ENCODE data around the gene TIMM22.
"Not testable (repeated sequence)": the region's sequence is repeated elsewhere in the genome, so short reads cannot be mapped to it uniquely, and the experiment has no call there.

The TIMM22 gene

DNA sequence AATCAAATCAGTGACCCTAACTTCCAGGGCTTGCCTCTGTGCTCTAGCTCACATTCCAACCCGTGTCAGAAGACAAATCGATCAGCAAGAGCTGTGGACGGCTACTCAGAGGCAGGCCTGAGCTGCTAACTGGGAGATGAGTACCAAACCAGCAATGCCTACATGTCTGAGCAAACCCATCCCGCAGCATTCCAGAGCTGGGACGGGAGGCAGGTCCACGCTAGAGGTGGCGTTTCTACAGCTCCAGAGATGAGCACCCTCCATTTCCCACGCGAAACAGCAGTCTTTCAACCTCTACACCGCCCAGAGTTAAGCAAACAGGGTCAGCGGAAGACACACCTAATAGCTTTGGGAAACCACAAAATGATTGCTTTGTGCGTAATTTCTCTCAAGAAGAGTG, 23.9 kb upstream of the TIMM22 start:
- DNase-seq (ENCODE audit: extremely low spot score), result no peak
- no peak for TF ChIP-seq CTCF (IDR thresholded peaks at IDR 0.05; ENCODE audit: control extremely low read depth, extremely low read depth, low read depth, missing control alignments)
- POLR2A ChIA-PET, result no interaction called here

GRCh38 chr17:974778-975177, 22.2 kb upstream of the TIMM22 start:
- DNase-seq (ENCODE audit: extremely low spot score); POLR2A ChIA-PET: not testable (repeated sequence)
- CTCF ChIA-PET, result interaction anchor here (0.6 to 1.5 kb wide), 2 partner anchors 22 to 25 kb away, joined by 3 read pairs; partner anchors contain the start of gene TIMM22

More for the DNA sequence above, 23.9 kb upstream of the TIMM22 start:
- CTCF ChIA-PET, result interaction anchor here (2.2 kb wide), 1 partner anchor 8 kb away, joined by 6 read pairs; no protein-coding TSS in a partner anchor

- no peak for DNase-seq (ENCODE audit: extremely low spot score)
- ChIA-PET CTCF (interaction anchor here (1.5 kb wide), 1 partner anchor 24 kb away, joined by 3 read pairs; no protein-coding TSS in a partner anchor), POLR2A (no interaction called here)
Observed at GRCh38 chr17:975371-975915, 21.5 kb upstream of the TIMM22 start.

DNA sequence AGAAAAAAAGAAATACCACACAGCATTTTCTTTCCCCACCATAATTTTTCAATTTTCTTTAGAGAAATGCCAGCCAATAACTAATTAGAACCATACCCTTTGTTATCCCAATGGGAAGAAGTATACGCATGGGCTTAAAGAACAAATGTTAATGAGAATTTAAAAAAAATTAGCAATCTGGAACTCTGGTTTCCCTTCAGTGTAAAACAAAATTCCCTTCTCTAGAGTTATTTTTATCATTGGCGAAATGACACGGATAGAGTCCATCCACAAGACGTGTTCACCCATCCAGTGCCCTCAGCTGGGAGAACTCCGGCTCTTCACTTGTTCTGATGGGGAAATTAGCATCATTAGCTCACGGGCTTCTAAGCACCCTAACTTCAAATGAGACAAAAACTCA, 20.6 kb upstream of the TIMM22 start:
- DNase-seq (ENCODE audit: extremely low spot score), result no peak
- TF ChIP-seq CTCF (IDR thresholded peaks at IDR 0.05; ENCODE audit: control extremely low read depth, extremely low read depth, low read depth, missing control alignments), result no peak
- ChIA-PET POLR2A (no interaction called here), CTCF (interaction anchor here (1.4 kb wide), 1 partner anchor 80 kb away, joined by 4 read pairs; no protein-coding TSS in a partner anchor)

More at GRCh38 chr17:975371-975915, 21.5 kb upstream of the TIMM22 start:
- no peak for TF ChIP-seq CTCF (IDR thresholded peaks at IDR 0.05; ENCODE audit: control extremely low read depth, extremely low read depth, low read depth, missing control alignments)

DNA sequence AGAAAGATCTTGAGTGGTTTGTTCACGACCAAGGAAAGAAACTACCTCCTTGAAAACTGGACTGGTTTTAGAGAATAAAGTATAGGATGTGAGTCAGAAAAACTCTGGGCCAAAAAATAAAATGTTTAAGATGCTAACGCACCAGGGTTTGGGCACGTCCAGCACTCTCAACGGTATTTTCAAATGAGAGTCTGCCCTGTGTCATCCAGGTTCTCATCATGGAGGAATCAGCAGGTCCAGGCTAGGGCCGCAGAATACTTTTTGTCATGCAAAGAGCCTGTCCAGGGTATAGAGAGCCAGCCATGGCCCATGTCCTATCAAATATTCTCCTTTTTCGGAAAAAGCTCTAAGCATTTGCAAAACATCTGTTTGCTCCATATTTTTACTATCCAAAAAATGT, 19.8 kb upstream of the TIMM22 start:
- DNase-seq (ENCODE audit: extremely low spot score), result no peak
- POLR2A ChIA-PET, result no interaction called here
- CTCF ChIA-PET, result interaction anchor here (1.4 kb wide), 1 partner anchor 79 kb away, joined by 4 read pairs; no protein-coding TSS in a partner anchor
- no peak for TF ChIP-seq CTCF (IDR thresholded peaks at IDR 0.05; ENCODE audit: control extremely low read depth, extremely low read depth, low read depth, missing control alignments)

DNA sequence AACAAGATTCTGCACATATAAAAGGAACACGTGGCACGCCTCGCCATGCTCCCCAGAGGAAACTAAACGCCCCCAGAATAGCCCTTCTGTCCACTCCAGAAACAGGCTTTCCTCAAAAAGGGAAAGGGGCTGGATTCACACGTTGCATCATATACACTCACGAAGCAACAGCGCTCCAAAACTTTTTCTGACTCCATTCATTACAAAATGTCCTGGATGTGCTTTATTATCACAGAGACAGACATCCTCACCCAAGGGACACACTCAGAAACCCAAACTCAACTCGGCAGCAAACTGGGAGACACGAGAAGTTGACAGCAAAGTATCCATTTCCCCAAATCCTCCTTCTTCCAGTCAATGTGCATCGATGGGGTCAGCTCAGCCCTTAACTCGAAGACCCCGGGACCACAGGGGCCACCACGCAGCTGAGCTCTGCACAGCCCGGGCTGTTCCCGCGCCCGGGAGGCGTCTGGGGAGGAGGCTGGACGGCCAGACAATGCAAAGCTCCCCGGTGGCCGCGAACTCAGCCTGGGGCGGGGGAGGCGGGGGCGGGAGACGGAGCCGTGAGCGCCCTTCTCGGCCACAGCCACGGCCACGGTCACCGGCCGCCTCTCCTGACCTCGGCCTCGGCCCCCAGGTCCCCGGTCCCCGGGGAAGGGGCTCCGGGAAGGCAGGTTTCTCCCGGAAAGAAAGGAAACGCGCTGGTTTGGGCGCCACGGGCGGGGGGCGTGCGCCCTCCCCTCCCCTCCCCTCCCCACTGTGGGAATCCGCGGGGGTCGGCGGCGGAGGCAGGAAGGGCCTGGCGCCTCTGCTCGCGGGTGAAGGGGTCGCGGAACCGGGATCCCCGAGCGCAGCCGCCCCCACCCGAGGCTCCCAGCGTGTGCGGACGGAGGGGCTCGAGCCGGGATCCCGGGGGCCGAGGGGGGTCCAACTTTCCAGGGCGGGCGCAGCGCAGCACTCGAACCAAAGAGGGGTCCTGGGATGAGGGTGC, 18.5 kb upstream of the TIMM22 start:
- ChIA-PET CTCF (no interaction called here), POLR2A (no interaction called here)
- DNase-seq (ENCODE audit: extremely low spot score), result no peak
- no peak for TF ChIP-seq CTCF (IDR thresholded peaks at IDR 0.05; ENCODE audit: control extremely low read depth, extremely low read depth, low read depth, missing control alignments)

GRCh38 chr17:979212-979538, 17.8 kb upstream of the TIMM22 start:
- POLR2A ChIA-PET, result interaction anchor here (0.5 kb wide), 1 partner anchor 181 kb away, joined by 3 read pairs; no protein-coding TSS in a partner anchor
- CTCF ChIA-PET, result interaction anchor here (1.0 to 4.6 kb wide), 4 partner anchors 17 to 568 kb away, joined by 3 to 50 read pairs (median 24); partner anchors contain the start of gene TIMM22
- TF ChIP-seq CTCF (IDR thresholded peaks at IDR 0.05; ENCODE audit: control extremely low read depth, extremely low read depth, low read depth, missing control alignments), result no peak
- DNase-seq (ENCODE audit: extremely low spot score), result no peak
